A549 (cell line): ENCODE data around the gene PRTFDC1. TPM values are rescaled to one million over a fixed set of nuclear protein-coding genes. Genes with fewer than 3 reads are reported as not detected.

Source experiments
- BHLHE40 ChIP-seq: IDR thresholded peaks from 2 replicates; pipeline ENCODE4 v1.6.1; 2012; ENCODE audit warnings: low read depth, low read length, inconsistent platforms
- CBX2 ChIP-seq: fragments of 200-600 bp; sonication (generic); IDR thresholded peaks from 2 replicates; pipeline ENCODE4 v1.6.1; 2016; ENCODE audit warnings: low read depth, mild to moderate bottlenecking, borderline replicate concordance
- ESRRA ChIP-seq: fragments of 150-350 bp; IDR thresholded peaks from 2 replicates; pipeline ENCODE4 v1.6.1; 2014; ENCODE audit warnings: mild to moderate bottlenecking, low read length, borderline replicate concordance
- FOSL2 ChIP-seq, 2 experiments: fragments of 450-650 bp in 1 of 2; fragments of >200 bp in 1 of 2; sonication (Bioruptor Twin) in 1 of 2; formaldehyde crosslinking; IDR thresholded peaks; 2 replicates each; pipeline versions ENCODE4 v1.5.0 to v1.6.1; 2016 to 2020; ENCODE audit warnings: mild to moderate bottlenecking in 1 of 2, moderate library complexity in 1 of 2
- HOXB13 ChIP-seq: fragments of 250-450 bp; sonication (Bioruptor Pico); IDR thresholded peaks from 2 replicates; pipeline ENCODE4 v1.5.0; 2020; ENCODE audit warnings: low read depth, mild to moderate bottlenecking, moderate library complexity
- HOXB5 ChIP-seq: fragments of 250-450 bp; sonication (Bioruptor Pico); IDR thresholded peaks from 2 replicates; pipeline ENCODE4 v1.5.0; 2020; ENCODE audit warnings: mild to moderate bottlenecking, moderate library complexity
- JUN ChIP-seq, 2 experiments: fragments of >200 bp; sonication (Bioruptor Twin); formaldehyde crosslinking; IDR thresholded peaks; 2 replicates in 1 of 2; 3 replicates in 1 of 2; pipeline ENCODE4 v1.6.1; 2016 to 2017
- MAFK ChIP-seq: fragments of 450-650 bp; IDR thresholded peaks from 2 replicates; pipeline ENCODE4 v1.6.1; 2014; ENCODE audit not compliant: partially characterized antibody
- PHF8 ChIP-seq: fragments of 200-600 bp; sonication (generic); IDR thresholded peaks from 2 replicates; pipeline ENCODE4 v1.6.1; 2016; ENCODE audit warnings: low read depth, mild to moderate bottlenecking, antibody characterized with exemption, moderate library complexity, borderline replicate concordance
- POLR2A ChIP-seq: IDR thresholded peaks from 2 replicates; pipeline ENCODE4 v1.6.1; 2012; ENCODE audit warnings: mild to moderate bottlenecking, low read length
- RAD21 ChIP-seq, 2 experiments: fragments of >200 bp in 1 of 2; sonication (Bioruptor Twin) in 1 of 2; formaldehyde crosslinking in 1 of 2; IDR thresholded peaks in 1 of 2; conservative IDR thresholded peaks in 1 of 2; 2 replicates in 1 of 2; 3 replicates in 1 of 2; pipeline ENCODE4 v1.6.1; 2012 to 2018; ENCODE audit warnings: inconsistent platforms in 1 of 2
- RFX5 ChIP-seq: fragments of 450-650 bp; IDR thresholded peaks from 2 replicates; pipeline ENCODE4 v1.7.1; 2014; ENCODE audit warnings: antibody characterized with exemption, mild to moderate bottlenecking, moderate library complexity
- SREBF2 ChIP-seq: fragments of 450-650 bp; IDR thresholded peaks from 2 replicates; pipeline ENCODE4 v1.6.1; 2014; ENCODE audit warnings: mild to moderate bottlenecking, moderate library complexity
- ZC3H11A ChIP-seq: fragments of 450-650 bp; IDR thresholded peaks from 2 replicates; pipeline ENCODE4 v1.6.1; 2014; ENCODE audit warnings: antibody characterized with exemption, mild to moderate bottlenecking
- ZNF302 ChIP-seq: fragments of 250-450 bp; sonication (Bioruptor Pico); IDR thresholded peaks from 2 replicates; pipeline ENCODE4 v1.9.0; 2021; ENCODE audit warnings: inconsistent platforms, mild to moderate bottlenecking, moderate library complexity
- ZSCAN20 ChIP-seq: fragments of 250-450 bp; sonication (Bioruptor Pico); IDR thresholded peaks from 2 replicates; pipeline ENCODE4 v1.8.0; 2022; ENCODE audit warnings: mild to moderate bottlenecking, moderate library complexity
- polyA plus RNA-seq, 4 experiments: library from polyadenylated mRNA; depleted of rRNA in 3 of 4; stranded (reverse); fragments of >200 nt; fragmentation: RNase III in 1 of 4; extraction: RNeasy Plus Mini Kit Qiagen cat#74134 plus additional on column Dnase treatment in 1 of 4; gene quantifications; 2 replicates in 3 of 4; 3 replicates in 1 of 4; pipeline ENCODE4 v1.2.3, GENCODE V29; 2011 to 2017
- TF ChIP-seq, protein P1 (sequence below): IDR thresholded peaks from 2 replicates; pipeline ENCODE4 v1.6.1; 2012
- TF ChIP-seq, protein P2 (sequence below): IDR thresholded peaks from 2 replicates; pipeline ENCODE4 v1.6.1; 2012
- TF ChIP-seq, protein P3 (sequence below): fragments of 150-350 bp; IDR thresholded peaks from 2 replicates; pipeline ENCODE4 v1.6.1; 2014; ENCODE audit warnings: low read depth, mild to moderate bottlenecking, low read length
- TF ChIP-seq, protein P4 (sequence below): fragments of 250-450 bp; sonication (Bioruptor Pico); IDR thresholded peaks from 2 replicates; pipeline ENCODE4 v1.5.0; 2021; ENCODE audit warnings: mild to moderate bottlenecking, moderate library complexity, borderline replicate concordance
- TF ChIP-seq, protein P5 (sequence below): fragments of >200 bp; sonication (Bioruptor Twin); formaldehyde crosslinking; IDR thresholded peaks from 2 replicates; pipeline ENCODE4 v1.6.1; 2016
- TF ChIP-seq, protein P6 (sequence below): fragments of 450-650 bp; IDR thresholded peaks from 2 replicates; pipeline ENCODE4 v1.6.1; 2014; ENCODE audit warnings: antibody characterized with exemption

PRTFDC1 gene
- polyA plus RNA-seq, 2 of the 4 experiments (the other 2 are of a cell fraction) = 35.6 to 39.2 TPM

DNA sequence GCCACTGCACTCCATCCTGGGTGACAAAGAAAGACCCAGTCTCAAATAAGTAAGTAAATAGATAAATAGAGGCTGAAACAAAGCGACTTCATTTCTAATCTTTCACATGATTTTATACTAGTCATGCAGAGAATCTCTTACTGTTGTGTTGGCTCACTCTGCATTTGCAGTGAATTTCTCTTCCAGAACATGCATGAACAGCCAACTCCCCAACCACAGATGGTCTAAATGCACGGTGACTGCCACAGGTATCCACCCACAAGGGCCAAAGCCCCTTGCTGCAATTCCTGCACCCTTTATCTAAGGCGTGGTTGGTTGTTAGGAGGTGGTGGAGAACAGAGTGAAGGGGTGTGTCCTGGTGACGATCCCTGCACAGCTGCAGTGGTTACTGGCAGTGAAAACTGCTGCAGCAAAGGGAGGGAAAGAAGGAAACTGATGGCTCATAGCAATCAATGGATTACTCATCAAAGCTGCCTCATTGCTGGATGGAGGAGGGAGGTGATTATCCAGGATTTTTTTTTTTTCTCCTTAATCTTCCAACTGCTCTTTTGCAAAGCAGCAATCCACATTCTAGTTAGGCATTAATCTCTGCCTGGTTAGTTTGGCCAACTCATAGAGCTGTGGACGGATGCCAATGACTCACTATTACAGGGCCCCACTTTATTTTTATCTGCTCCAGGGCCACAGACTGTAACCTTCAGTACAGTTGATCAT is 50.6 kb downstream of the PRTFDC1 start (continued):
- peak; percentile 85 to 89 for TF ChIP-seq JUN (IDR thresholded peaks at IDR 0.05)
- no peak for TF ChIP-seq ZC3H11A
- TF ChIP-seq PHF8 = no peak
- TF ChIP-seq, protein P1, sequence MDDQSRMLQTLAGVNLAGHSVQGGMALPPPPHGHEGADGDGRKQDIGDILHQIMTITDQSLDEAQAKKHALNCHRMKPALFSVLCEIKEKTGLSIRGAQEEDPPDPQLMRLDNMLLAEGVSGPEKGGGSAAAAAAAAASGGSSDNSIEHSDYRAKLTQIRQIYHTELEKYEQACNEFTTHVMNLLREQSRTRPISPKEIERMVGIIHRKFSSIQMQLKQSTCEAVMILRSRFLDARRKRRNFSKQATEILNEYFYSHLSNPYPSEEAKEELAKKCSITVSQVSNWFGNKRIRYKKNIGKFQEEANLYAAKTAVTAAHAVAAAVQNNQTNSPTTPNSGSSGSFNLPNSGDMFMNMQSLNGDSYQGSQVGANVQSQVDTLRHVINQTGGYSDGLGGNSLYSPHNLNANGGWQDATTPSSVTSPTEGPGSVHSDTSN = 0 out of 2 replicates have a peak, but pooled peaks have one; percentile 50
- TF ChIP-seq, protein P2, sequence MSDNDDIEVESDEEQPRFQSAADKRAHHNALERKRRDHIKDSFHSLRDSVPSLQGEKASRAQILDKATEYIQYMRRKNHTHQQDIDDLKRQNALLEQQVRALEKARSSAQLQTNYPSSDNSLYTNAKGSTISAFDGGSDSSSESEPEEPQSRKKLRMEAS = peak; percentile 66; the same call in 1 of the 2 replicates
- peak; percentile 31; the same call in 1 of the 2 replicates for TF ChIP-seq HOXB5
- TF ChIP-seq RFX5 = no peak
- TF ChIP-seq, protein P3, sequence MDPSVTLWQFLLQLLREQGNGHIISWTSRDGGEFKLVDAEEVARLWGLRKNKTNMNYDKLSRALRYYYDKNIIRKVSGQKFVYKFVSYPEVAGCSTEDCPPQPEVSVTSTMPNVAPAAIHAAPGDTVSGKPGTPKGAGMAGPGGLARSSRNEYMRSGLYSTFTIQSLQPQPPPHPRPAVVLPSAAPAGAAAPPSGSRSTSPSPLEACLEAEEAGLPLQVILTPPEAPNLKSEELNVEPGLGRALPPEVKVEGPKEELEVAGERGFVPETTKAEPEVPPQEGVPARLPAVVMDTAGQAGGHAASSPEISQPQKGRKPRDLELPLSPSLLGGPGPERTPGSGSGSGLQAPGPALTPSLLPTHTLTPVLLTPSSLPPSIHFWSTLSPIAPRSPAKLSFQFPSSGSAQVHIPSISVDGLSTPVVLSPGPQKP = no peak
- TF ChIP-seq, protein P4, sequence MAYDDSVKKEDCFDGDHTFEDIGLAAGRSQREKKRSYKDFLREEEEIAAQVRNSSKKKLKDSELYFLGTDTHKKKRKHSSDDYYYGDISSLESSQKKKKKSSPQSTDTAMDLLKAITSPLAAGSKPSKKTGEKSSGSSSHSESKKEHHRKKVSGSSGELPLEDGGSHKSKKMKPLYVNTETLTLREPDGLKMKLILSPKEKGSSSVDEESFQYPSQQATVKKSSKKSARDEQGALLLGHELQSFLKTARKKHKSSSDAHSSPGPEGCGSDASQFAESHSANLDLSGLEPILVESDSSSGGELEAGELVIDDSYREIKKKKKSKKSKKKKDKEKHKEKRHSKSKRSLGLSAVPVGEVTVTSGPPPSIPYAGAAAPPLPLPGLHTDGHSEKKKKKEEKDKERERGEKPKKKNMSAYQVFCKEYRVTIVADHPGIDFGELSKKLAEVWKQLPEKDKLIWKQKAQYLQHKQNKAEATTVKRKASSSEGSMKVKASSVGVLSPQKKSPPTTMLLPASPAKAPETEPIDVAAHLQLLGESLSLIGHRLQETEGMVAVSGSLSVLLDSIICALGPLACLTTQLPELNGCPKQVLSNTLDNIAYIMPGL = no peak
- no peak for TF ChIP-seq POLR2A
- TF ChIP-seq, protein P5, sequence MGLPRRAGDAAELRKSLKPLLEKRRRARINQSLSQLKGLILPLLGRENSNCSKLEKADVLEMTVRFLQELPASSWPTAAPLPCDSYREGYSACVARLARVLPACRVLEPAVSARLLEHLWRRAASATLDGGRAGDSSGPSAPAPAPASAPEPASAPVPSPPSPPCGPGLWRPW = no peak
- no peak for TF ChIP-seq ZNF302 (CRISPR knock-in tag)
- TF ChIP-seq BHLHE40 = no peak
- peak; percentile 94 for TF ChIP-seq FOSL2 (IDR thresholded peaks at IDR 0.05)
- TF ChIP-seq FOSL2 (CRISPR knock-in tag; IDR thresholded peaks at IDR 0.05) = peak; percentile 93
- TF ChIP-seq ESRRA = no peak
- no peak for TF ChIP-seq SREBF2
- TF ChIP-seq HOXB13 (CRISPR knock-in tag) = no peak
- TF ChIP-seq, protein P6, sequence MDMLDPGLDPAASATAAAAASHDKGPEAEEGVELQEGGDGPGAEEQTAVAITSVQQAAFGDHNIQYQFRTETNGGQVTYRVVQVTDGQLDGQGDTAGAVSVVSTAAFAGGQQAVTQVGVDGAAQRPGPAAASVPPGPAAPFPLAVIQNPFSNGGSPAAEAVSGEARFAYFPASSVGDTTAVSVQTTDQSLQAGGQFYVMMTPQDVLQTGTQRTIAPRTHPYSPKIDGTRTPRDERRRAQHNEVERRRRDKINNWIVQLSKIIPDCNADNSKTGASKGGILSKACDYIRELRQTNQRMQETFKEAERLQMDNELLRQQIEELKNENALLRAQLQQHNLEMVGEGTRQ = no peak
- no peak for TF ChIP-seq CBX2
- TF ChIP-seq RAD21 (conservative IDR thresholded peaks at IDR 0.05 in 1 of 2, IDR thresholded peaks at IDR 0.05 in 1 of 2) = peak; percentile 34 to 47; a peak in 4 of 5 replicates
- no peak for TF ChIP-seq ZSCAN20 (CRISPR knock-in tag)
- TF ChIP-seq MAFK = peak; percentile 72
